SIG-M5 treated with dmso at 0.1 percent for 504 hours (cell line): ENCODE results near the gene SEC23B.
"Not testable (repeated sequence)": the region's sequence is repeated elsewhere in the genome, so short reads cannot be mapped to it uniquely, and the experiment has no call there.

Experiments used
- DNase-seq: peaks from one replicate; lab custom pipeline; 2025; ENCODE audit not compliant: unreplicated experiment; lab: John Stamatoyannopoulos, UW

SEC23B gene

GRCh38 chr20:18524646-18525045, 16.9 kb downstream of the SEC23B start:
- DNase-seq: no peak

DNA sequence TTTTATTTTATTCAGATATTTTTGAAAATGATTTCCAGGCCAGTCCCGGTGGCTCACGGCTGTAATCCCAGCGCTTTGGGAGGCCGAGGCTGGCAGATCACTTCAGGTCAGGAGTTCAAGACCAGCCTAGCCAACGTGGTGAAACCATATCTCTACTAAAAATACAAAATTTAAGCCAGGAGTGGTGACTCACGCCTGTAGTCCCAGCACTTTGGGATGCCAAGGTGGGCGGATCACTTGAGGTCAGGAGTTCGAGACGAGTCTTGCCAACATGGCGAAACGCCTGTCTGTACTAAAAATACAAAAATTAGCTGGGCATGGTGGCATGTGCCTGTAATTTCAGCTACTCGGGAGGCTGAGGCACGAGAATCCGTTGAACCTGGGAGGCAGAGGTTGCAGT, 19.0 kb downstream of the SEC23B start:
- DNase-seq: not testable (repeated sequence)

- no peak for DNase-seq
Measured at GRCh38 chr20:18527339-18527738, 19.6 kb downstream of the SEC23B start.

DNA sequence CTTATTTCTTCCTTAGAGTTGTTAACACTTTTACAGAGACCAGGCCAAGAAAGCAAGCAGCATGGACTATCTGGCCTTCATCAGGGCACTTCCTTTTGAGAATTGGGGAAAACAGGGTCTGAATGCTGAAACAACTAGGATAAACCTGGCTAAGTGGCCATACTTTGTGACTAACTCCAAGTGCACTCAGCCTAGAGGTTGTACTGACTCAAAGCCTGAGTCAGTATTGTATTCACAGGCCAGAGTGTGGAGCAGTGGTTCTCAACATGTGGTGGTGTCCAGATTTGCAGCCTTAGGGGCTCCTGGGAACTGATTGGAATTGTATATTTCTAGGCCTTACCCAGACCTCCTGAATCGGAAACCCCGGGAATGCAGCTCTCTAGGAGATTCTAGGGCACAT, 20.1 kb downstream of the SEC23B start:
- no peak for DNase-seq

GRCh38 chr20:18529041-18529440, 21.3 kb downstream of the SEC23B start:
- DNase-seq: no peak

DNA sequence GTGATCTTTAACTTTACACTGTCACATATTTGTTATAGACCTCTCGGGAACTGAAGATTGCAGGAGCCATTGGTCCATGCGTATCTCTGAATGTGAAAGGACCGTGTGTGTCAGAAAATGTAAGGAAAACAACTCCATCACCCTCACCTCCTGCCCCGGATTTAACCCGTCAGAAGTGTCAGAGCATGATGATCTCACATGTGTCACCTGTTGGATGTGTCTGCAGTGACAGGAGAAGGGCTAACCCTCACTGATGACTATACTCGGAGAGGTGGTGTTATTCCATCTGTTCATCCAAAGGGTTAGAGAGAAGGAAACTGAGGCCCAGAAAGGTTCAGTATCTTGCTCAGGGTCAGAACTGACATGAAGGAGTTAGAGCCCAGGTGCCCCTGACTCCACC, 24.9 kb downstream of the SEC23B start:
- no peak for DNase-seq

- no peak for DNase-seq
Measured at GRCh38 chr20:18533491-18533890, 25.8 kb downstream of the SEC23B start.

DNA sequence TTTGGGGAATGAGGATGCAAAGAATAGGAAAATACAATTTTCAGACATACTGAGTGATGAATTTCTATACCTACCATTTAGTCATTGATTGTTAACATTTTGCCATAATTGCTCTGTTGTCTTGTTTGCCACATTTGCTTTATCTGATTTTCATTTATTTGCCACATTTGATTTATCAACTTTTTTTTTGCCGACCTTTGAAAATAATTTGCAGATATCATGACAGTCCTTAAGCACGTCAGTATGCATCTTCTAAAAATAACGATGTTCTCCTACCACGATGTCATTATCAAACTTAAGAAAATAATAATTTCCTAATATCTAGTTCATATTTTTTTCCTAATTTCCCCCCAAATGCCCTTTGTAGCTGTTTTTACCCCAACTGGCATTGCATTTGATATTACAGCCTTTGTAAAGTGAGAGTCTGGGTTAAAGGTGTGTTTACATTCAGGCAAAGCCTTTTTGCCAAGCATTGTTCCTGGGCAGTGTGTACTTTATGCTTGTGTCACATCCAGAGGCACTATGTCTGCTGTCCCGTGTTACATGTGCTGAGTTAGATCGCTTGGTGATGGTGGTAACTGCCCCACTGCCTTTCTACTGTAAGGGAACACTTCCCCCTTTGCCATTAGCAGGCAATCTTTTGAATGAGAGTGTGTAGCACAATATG, 26.4 kb downstream of the SEC23B start:
- no peak for DNase-seq

DNA sequence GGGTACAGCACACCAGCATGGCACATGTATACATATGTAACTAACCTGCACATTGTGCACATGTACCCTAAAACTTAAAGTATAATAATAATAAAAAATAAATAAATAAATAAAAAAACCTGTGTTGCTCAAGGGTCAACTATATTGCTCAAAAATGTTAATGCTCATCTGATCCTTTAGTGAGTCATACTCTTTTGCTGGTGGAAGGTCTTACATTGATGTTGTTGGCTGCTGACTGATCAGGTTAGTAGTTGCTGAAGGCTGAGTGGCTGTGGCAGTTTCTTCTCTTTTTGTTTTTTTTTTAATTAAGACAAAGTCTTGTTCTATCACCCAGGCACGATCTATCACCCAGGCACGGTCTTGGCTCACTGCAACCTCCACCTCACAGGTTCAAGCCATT, 29.9 kb downstream of the SEC23B start:
- no peak for DNase-seq

- DNase-seq: no peak
Measured at GRCh38 chr20:18541741-18542140, 34.0 kb downstream of the SEC23B start.

DNA sequence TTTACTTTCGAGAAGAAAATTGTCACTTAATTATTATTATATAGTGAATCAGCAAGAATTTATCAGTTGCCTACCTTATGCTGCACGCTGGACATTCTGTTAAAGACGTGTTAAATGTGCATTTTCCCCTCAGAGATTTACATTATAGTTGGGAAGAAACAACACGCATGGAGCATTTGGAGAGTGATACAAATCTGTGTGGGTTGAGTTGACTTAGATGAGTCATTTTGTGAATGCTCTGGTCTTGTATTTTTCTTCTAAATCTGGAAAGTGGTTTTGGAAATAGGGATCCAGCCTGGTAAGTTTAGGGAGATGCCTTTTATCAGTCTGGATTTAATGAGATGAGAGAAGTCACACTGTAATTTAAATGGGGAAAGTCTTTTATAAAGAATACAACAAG, 35.5 kb downstream of the SEC23B start:
- DNase-seq: no peak

- no peak for DNase-seq
Measured at GRCh38 chr20:18543932-18544331, 36.2 kb downstream of the SEC23B start.

DNA sequence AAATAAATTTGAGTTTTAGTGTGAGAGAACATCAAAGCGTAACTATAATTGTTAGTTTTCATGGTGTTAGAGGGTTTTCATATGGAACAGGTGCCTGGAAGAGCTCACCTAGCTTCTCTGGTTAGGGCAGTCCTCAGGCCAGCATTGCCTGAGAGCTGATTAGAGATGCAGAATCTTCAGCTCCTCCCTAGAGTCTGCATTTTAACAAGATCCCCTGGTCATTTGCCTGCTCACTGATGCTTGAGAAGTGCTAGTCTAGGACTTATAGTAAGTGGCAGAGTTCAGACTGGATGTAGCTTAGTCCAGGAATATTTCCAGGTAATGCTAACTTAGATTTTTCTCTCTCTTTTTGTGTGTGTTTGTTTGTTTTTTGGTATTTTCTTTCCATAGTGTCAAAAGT, 37.8 kb downstream of the SEC23B start:
- no peak for DNase-seq

- no peak for DNase-seq
Measured at GRCh38 chr20:18548465-18548864, 40.7 kb downstream of the SEC23B start.

- no peak for DNase-seq
Measured at GRCh38 chr20:18553746-18554145, 46.0 kb downstream of the SEC23B start.

GRCh38 chr20:18566892-18567738, 59.4 kb downstream of the SEC23B start, which contains the start of gene SMIM26:
Gene SMIM26 (plus strand): TSS chr20:18567432. CDS start chr20:18567479, 47 bp downstream.
- peak; percentile 90 for DNase-seq

DNA sequence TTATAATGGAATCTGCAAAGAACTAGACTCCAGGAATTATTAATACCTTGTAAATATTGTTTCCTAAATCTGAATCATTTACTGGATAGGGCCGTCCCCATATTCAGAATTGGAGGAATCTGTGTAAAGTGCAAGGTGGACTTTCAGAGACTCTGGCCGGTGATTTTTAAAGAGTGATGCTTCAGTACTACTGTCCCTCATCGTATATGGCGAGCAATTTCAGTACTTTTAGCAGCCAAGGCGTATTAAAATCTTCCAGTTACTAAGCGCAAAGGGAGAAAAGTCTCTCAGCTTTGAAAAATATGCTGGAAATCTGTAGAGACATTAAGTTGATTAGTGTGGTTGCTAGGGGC, 60.0 kb downstream of the SEC23B start:
- DNase-seq: no peak

GRCh38 chr20:18571009-18571408, 63.3 kb downstream of the SEC23B start:
- no peak for DNase-seq

DNA sequence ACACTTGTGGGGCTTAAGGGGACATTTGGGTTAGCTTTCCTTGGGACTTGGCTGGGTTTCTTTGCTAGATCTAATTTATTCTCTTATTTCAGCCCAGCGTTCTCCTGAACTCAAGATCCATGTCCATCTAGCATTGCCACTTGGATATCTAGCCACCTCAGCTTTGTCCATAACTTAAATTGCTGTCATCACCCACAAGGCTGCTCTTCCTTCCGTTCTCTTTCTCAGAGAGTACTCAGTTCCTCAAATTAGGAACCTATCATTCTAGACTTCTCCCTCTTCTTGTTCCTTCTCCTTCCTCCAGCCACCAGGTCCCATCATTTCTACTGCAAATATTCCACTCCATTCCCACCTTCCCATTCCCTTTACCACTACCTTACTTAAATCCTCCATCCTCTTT, 63.8 kb downstream of the SEC23B start:
- DNase-seq: peak; percentile 61

DNA sequence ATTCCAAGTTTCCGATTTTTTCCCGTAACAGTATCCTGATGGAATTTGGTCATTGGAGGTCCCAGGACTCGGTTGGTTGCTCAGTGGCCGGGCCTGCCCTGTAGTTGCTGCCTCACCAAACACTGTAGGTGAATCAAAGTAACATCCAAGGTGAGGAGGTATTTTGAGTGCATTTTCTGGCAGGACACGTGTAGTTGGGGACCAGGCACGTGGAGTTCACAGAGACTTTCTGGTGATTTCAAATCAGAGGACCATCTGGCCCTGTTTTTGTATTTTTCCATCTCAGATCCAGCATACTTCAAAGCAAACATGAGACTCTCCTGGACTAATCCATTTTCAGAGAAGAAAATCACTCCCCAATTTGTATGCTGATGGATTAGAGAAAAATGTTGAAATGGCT, 70.2 kb downstream of the SEC23B start:
- DNase-seq: no peak

GRCh38 chr20:18578581-18578980, 70.8 kb downstream of the SEC23B start:
- DNase-seq: no peak

DNA sequence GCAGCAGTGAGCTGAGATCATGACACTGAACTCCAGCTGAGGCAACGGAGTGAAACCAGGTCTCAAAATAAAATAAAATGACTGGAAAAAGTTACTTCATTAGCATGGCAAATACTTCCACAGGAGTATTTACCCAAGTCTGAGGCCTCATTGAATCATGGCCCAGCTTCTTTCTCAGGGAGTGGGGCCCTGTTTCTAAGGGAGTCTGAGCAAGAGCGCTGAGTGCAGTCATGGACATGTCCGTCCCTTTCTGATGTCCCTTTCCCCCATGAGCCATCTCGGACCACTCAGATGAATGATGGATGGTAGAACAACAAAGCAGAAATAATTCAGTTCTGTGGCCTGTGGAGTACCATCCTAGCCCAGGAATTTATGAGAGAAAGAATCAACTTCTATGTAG, 72.3 kb downstream of the SEC23B start:
- DNase-seq: no peak

DNA sequence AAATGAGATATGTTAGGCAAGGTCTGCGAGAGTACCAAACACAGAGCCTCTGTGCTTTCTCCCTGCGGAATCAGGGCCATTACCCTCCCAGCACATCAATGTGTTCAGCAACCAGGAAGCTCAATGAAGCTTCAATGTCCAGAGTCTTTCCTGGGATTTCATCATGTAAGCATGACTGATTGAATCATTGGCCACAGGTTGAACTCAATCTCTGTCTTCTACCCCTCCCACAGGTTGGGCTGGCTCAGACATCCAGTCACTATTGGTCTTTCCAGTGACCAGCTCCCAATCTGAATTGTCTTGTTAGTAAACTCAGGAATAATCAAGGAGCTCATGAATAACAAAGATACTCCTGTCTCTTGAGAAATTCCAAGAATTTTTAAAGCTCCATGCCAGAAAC, 77.4 kb downstream of the SEC23B start:
- no peak for DNase-seq
